IMR-90 (cell line): ENCODE data around the gene ADISSP. TPM values are rescaled to one million over a fixed set of nuclear protein-coding genes. Genes with fewer than 3 reads are reported as not detected.
A peak's percentile ranks its signal among the peaks of the same experiment; 100 is the strongest.

Source experiments
- ATAC-seq: fragments of 200-7000 bp; cut with Tn5 transposase; 2 replicates; pipeline ENCODE4 v1.9.1; 2020; ENCODE audit warnings: low read depth, mild to moderate bottlenecking, moderate library complexity
- BruUV-seq: library from RNA; stranded (reverse); fragments of 400-500 nt; replicated peaks from 2 replicates; lab custom pipeline; 2021; lab: Mats Ljungman, UMichigan
- CTCF ChIA-PET: fragments of 300-600 bp; formaldehyde crosslinking; extraction: SDS; loops from one replicate; lab custom pipeline; 2021; ENCODE audit warnings: antibody characterized with exemption; lab: Yijun Ruan, JAX
- POLR2A ChIA-PET: fragments of 300-600 bp; sonication (Branson Sonifier 250); formaldehyde crosslinking; loops from one replicate; lab custom pipeline; 2022; ENCODE audit warnings: antibody characterized with exemption; ENCODE audit not compliant: unreplicated experiment; lab: Charles Lee
- DNase-seq: peaks from one replicate; pipeline ENCODE4 v3.0.0; 2013
- H2AFZ ChIP-seq: replicated peaks from 2 replicates; pipeline ENCODE3; 2013; ENCODE audit warnings: low read length, mild to moderate bottlenecking; ENCODE audit not compliant: poor library complexity
- H2AK5ac ChIP-seq: 2 replicates; pipeline ENCODE4 v1.6.1; 2013; ENCODE audit warnings: low read depth, low read length, inconsistent platforms
- H2AK9ac ChIP-seq: replicated peaks from 2 replicates; pipeline ENCODE3; 2013; ENCODE audit warnings: mild to moderate bottlenecking, low read depth, low read length, moderate library complexity; ENCODE audit not compliant: poor library complexity
- H2BK120ac ChIP-seq: 2 replicates; pipeline ENCODE4 v1.6.1; 2013; ENCODE audit warnings: low read depth, low read length, inconsistent platforms
- H2BK15ac ChIP-seq: 3 replicates; pipeline ENCODE4 v1.6.1; 2013; ENCODE audit warnings: low read depth, low read length, inconsistent platforms
- H2BK20ac ChIP-seq: 2 replicates; pipeline ENCODE4 v1.6.1; 2013; ENCODE audit warnings: low read depth, mild to moderate bottlenecking, inconsistent platforms, low read length, moderate library complexity
- H2BK5ac ChIP-seq: 2 replicates; pipeline ENCODE4 v1.6.1; 2013; ENCODE audit warnings: mild to moderate bottlenecking, low read depth, low read length, inconsistent platforms; ENCODE audit not compliant: poor library complexity, severe bottlenecking
- H3K14ac ChIP-seq: replicated peaks from 2 replicates; pipeline ENCODE4 v1.6.1; 2013; ENCODE audit warnings: low read depth, low read length, inconsistent platforms
- H3K18ac ChIP-seq: 2 replicates; pipeline ENCODE4 v1.6.1; 2013; ENCODE audit warnings: low read depth, low read length, control low read depth
- H3K23ac ChIP-seq: 2 replicates; pipeline ENCODE4 v1.6.1; 2013; ENCODE audit warnings: low read depth, low read length, inconsistent platforms
- H3K27ac ChIP-seq: 2 replicates; pipeline ENCODE4 v1.5.1; 2013; ENCODE audit warnings: mild to moderate bottlenecking, control low read depth, low read length; ENCODE audit not compliant: insufficient read depth
- H3K27me3 ChIP-seq: 2 replicates; pipeline ENCODE4 v1.6.1; 2013; ENCODE audit warnings: low read length; ENCODE audit not compliant: control insufficient read depth, insufficient read depth
- H3K36me3 ChIP-seq: 2 replicates; pipeline ENCODE4 v1.6.1; 2013; ENCODE audit warnings: low read length, mixed read lengths; ENCODE audit not compliant: control insufficient read depth, insufficient read depth
- H3K4ac ChIP-seq: 2 replicates; pipeline ENCODE4 v1.6.1; 2013; ENCODE audit warnings: low read depth, low read length, inconsistent platforms
- H3K4me1 ChIP-seq: 2 replicates; pipeline ENCODE4 v1.6.1; 2013; ENCODE audit warnings: low read length, mixed read lengths; ENCODE audit not compliant: control insufficient read depth, insufficient read depth
- H3K4me2 ChIP-seq: 2 replicates; pipeline ENCODE4 v1.6.1; 2013; ENCODE audit warnings: low read depth, mild to moderate bottlenecking, control low read depth, low read length, moderate library complexity
- H3K4me3 ChIP-seq: 2 replicates; pipeline ENCODE4 v1.5.1; 2013; ENCODE audit warnings: low read depth, mild to moderate bottlenecking, control low read depth, low read length, moderate library complexity; ENCODE audit not compliant: insufficient read depth
- H3K56ac ChIP-seq: 2 replicates; pipeline ENCODE4 v1.6.1; 2013; ENCODE audit warnings: low read length, inconsistent platforms; ENCODE audit not compliant: insufficient read depth; ENCODE audit errors: extremely low read depth
- H3K79me1 ChIP-seq, 2 experiments: 2 replicates each; pipeline ENCODE4 v1.6.1; 2013; ENCODE audit warnings: low read length in 2 of 2, inconsistent platforms in 1 of 2, low read depth in 1 of 2
- H3K9ac ChIP-seq: 2 replicates; pipeline ENCODE4 v1.6.1; 2013; ENCODE audit warnings: low read depth, low read length, control low read depth
- H3K9me1 ChIP-seq: 2 replicates; pipeline ENCODE4 v1.6.1; 2013; ENCODE audit warnings: low read length, inconsistent platforms; ENCODE audit not compliant: insufficient read depth
- H3K9me3 ChIP-seq: 2 replicates; pipeline ENCODE4 v1.6.1; 2013; ENCODE audit warnings: low read length; ENCODE audit not compliant: control insufficient read depth, insufficient read depth
- H4K20me1 ChIP-seq: 2 replicates; pipeline ENCODE4 v1.6.1; 2013; ENCODE audit warnings: low read length, inconsistent platforms; ENCODE audit not compliant: insufficient read depth
- H4K5ac ChIP-seq: 2 replicates; pipeline ENCODE4 v1.6.1; 2013; ENCODE audit warnings: mild to moderate bottlenecking, low read depth, low read length, control low read depth
- H4K8ac ChIP-seq, 2 experiments: 2 replicates each; pipeline ENCODE4 v1.6.1; 2013; ENCODE audit warnings: low read depth in 2 of 2, low read length in 2 of 2, control low read depth in 1 of 2, inconsistent platforms in 1 of 2
- H4K91ac ChIP-seq: 2 replicates; pipeline ENCODE4 v1.6.1; 2013; ENCODE audit warnings: low read depth, low read length, inconsistent platforms; ENCODE audit not compliant: insufficient read depth
- CTCF ChIP-seq: conservative IDR thresholded peaks from 2 replicates; pipeline ENCODE4 v1.5.1; 2012; ENCODE audit warnings: mild to moderate bottlenecking, low read depth, low read length, improper control_type of control experiment
- POLR2A ChIP-seq: IDR thresholded peaks from 2 replicates; pipeline ENCODE4 v1.6.1; 2012; ENCODE audit warnings: mild to moderate bottlenecking, low read depth, low read length
- RAD21 ChIP-seq: IDR thresholded peaks from 2 replicates; pipeline ENCODE4 v1.6.1; 2012; ENCODE audit warnings: low read length, improper control_type of control experiment
- WGBS, 2 experiments: methylation state at CpG; one replicate each; pipeline versions ENCODE4 v1.1.5 to v1.1.7; 2013; ENCODE audit warnings: missing lambda C conversion rate in 2 of 2; ENCODE audit not compliant: insufficient read length in 1 of 2; ENCODE audit errors: extremely low coverage in 2 of 2; 5-methylcytosine and 5-hydroxymethylcytosine counted together
- dilution Hi-C: fragments of 300-500 bp; cut with HindIII; formaldehyde crosslinking; loops from one replicate; pipeline ENCODE4 v1.14.3; 2018; ENCODE audit warnings: low sequenced_read_pairs; ENCODE audit not compliant: unreplicated experiment
- in situ Hi-C: fragments of 300-500 bp; cut with MboI; formaldehyde crosslinking; loops from 3 replicates; pipeline ENCODE4 v1.14.3; 2019; ENCODE audit warnings: low sequenced_read_pairs, inconsistent platforms, mixed read lengths
- intact Hi-C: fragments of 100-400 bp; cut with micrococcal nuclease; formaldehyde crosslinking; loops from 2 replicates; pipeline ENCODE4 v1.10.0; 2022
- polyA plus RNA-seq, 3 experiments: library from polyadenylated mRNA; depleted of rRNA; stranded (reverse); fragments of >200 nt; gene quantifications; 2 replicates each; pipeline ENCODE4 v1.2.3, GENCODE V29; 2012; ENCODE audit warnings: low replicate concordance in 1 of 3
- total RNA-seq: library from RNA; depleted of rRNA; stranded (reverse); fragments of >200 nt; gene quantifications from 2 replicates; pipeline ENCODE4 v1.2.3, GENCODE V29; 2012

Gene ADISSP
- total and polyA plus RNA-seq, 2 of the 4 experiments (the other 2 are of a cell fraction), result 31.9 to 58.2 TPM

- no peak overlapping the region for H3K14ac ChIP-seq
- no peak overlapping the region for H3K4me2 ChIP-seq
- no TSS peak for BruUV-seq
- no peak overlapping the region for H3K56ac ChIP-seq
- dilution Hi-C loops, result no loop called here
- H3K18ac ChIP-seq, result no peak overlapping the region
- no peak overlapping the region for H2AFZ ChIP-seq
- H3K36me3 ChIP-seq, result peaks cover 2% of the 10 kb centered on the region
- WGBS, 2 experiments, result 78% methylated on average over 48 of the region's 72 CpGs; no CpG with 5 or more reads in 1 of the 2 experiments
- H3K23ac ChIP-seq, result no peak overlapping the region
- H3K79me1 ChIP-seq, result no peaks in the 10 kb centered on the region
- H4K91ac ChIP-seq, result no peak overlapping the region
- H4K20me1 ChIP-seq, result 0 out of 2 replicates have a peak, but pooled peaks cover 6% of the 10 kb centered on the region
- H2BK15ac ChIP-seq, result no peak overlapping the region
- H3K4me1 ChIP-seq, result no peaks in the 10 kb centered on the region
- H4K5ac ChIP-seq, result no peak overlapping the region
- no peaks in the 10 kb centered on the region for H3K9me3 ChIP-seq
- no peak overlapping the region for H3K4me3 ChIP-seq
- H2AK9ac ChIP-seq, result no peak overlapping the region
- ATAC-seq (0 out of 2 replicates have a peak, but pooled peaks have one; percentile 31), DNase-seq (no peak)
- no peak overlapping the region for H2BK5ac ChIP-seq
- no peak overlapping the region for H3K27ac ChIP-seq
- POLR2A ChIA-PET, result no interaction called here
- TF ChIP-seq POLR2A, result no peak
- TF ChIP-seq CTCF, result peak; percentile 33
- peak; percentile 17; the same call in 1 of the 2 replicates for TF ChIP-seq RAD21
- H3K27me3 ChIP-seq, result peaks cover 8% of the 10 kb centered on the region
- H3K9me1 ChIP-seq, result no peaks in the 10 kb centered on the region
- H2BK120ac ChIP-seq, result no peak overlapping the region
- H2AK5ac ChIP-seq, result no peak overlapping the region
- no peak overlapping the region for H4K8ac ChIP-seq
- no peak overlapping the region for H3K4ac ChIP-seq
- intact Hi-C loops, result no loop called here
- H2BK20ac ChIP-seq, result no peak overlapping the region
- CTCF ChIA-PET, result no interaction called here
- H3K9ac ChIP-seq, result no peak overlapping the region
- in situ Hi-C loops, result no loop called here
These were observed 17.6 kb downstream of the ADISSP start for GRCh38 chr20:3749689-3750531.
